Adrenal gland (tissue), 12 donors: Measurements from ENCODE around the gene MRPS25. TPM values are rescaled to one million over a fixed set of nuclear protein-coding genes. Genes with fewer than 3 reads are reported as not detected.

Experiments used
- DNase-seq, 7 donors: peaks; one replicate each; pipeline ENCODE4 v3.0.0-alpha.2; 2019 to 2020
- H3K27ac ChIP-seq, 5 donors: fragments of 200-600 bp; sonication (generic) in 4 of 5; 1 replicate in 3 of 5; 2 replicates in 2 of 5; pipeline versions ENCODE4 v1.5.1 to v1.8.0; 2016 to 2020; ENCODE audit warnings: mild to moderate bottlenecking in 1 of 5
- H3K27me3 ChIP-seq: fragments of 200-600 bp; 2 replicates; pipeline ENCODE4 v1.8.0; 2021
- H3K36me3 ChIP-seq, 2 donors: fragments of 200-600 bp; replicated peaks in 1 of 2; 1 replicate in 1 of 2; 2 replicates in 1 of 2; pipeline versions ENCODE4 v1.5.1 to v1.8.0; 2018 to 2022
- H3K4me1 ChIP-seq, 2 donors: fragments of 200-600 bp; replicated peaks in 1 of 2; 1 replicate in 1 of 2; 2 replicates in 1 of 2; pipeline versions ENCODE4 v1.5.1 to v1.8.0; 2018 to 2021
- H3K4me3 ChIP-seq, 4 donors: fragments of 200-600 bp; sonication (generic) in 3 of 4; one replicate each; pipeline ENCODE4 v1.5.1; 2016 to 2018
- H3K9me3 ChIP-seq, 3 donors: fragments of 200-600 bp; sonication (generic) in 1 of 3; replicated peaks in 1 of 3; 1 replicate in 2 of 3; 2 replicates in 1 of 3; pipeline versions ENCODE4 v1.5.1 to v1.8.0; 2016 to 2021
- CTCF ChIP-seq, 6 experiments: fragments of 450-650 bp in 4 of 6; fragments of 200-600 bp in 2 of 6; sonication (generic) in 1 of 6; IDR thresholded peaks; 1 replicate in 5 of 6; 2 replicates in 1 of 6; pipeline versions ENCODE4 v1.5.1 to v1.8.0; 2016 to 2021; ENCODE audit warnings: antibody characterized with exemption in 6 of 6, mild to moderate bottlenecking in 2 of 6, moderate library complexity in 1 of 6
- POLR2A ChIP-seq, 2 donors: fragments of 450-650 bp; IDR thresholded peaks; one replicate each; pipeline ENCODE4 v1.6.1; 2017; ENCODE audit warnings: antibody characterized with exemption in 2 of 2, mild to moderate bottlenecking in 2 of 2, moderate library complexity in 1 of 2
- whole genome bisulfite sequencing, 4 donors: extraction: QIAGEN DNeasy Blood & Tissue Kit in 2 of 4; methylation state at CpG; one replicate each; pipeline versions ENCODE4 v1.1.5 to v1.1.7; 2013 to 2017; 5-methylcytosine and 5-hydroxymethylcytosine counted together
- intact Hi-C, 2 donors: fragments of 100-400 bp; cut with DNase I; formaldehyde crosslinking; loops; one replicate each; pipeline versions ENCODE4 v1.14.1 to v1.15.0; 2022 to 2023
- polyA plus RNA-seq, 3 donors: library from polyadenylated mRNA; stranded (reverse); fragments of 200-250 nt in 2 of 3; fragments of 350-450 nt in 1 of 3; fragmentation: Illumina TruSeq in 1 of 3; extraction: RNeasy Lipid Tissue Mini Kit (QIAGEN cat#74804) in 1 of 3; gene quantifications; one replicate each; pipeline ENCODE4 v1.2.3, GENCODE V29; 2013 to 2014
- total RNA-seq, 9 donors: library from RNA; depleted of rRNA in 4 of 9; stranded (reverse); fragments of >200 nt in 4 of 9; fragments of 120-200 nt in 1 of 9; fragmentation: NEBNext Ultra II Directional in 1 of 9; extraction: Animal tissue kit (Norgen Biotek cat#: 25700) in 1 of 9; gene quantifications; one replicate each; pipeline versions ENCODE4 v1.1.0 to v1.2.4, GENCODE V29; 2013 to 2023
- donor health status: healthy with polysubstance abuse.
- donor health status: Bipolar disorder and iron deficiency.
- donor health status: DM: yes; HTN: yes; CAD: no.
- donor health status: DM: no; HTN: no; CAD: no.
- donor health status: DM: no; HTN: no; CAD: no.
- donor health status: DM: yes; HTN: yes; CAD: no.

The MRPS25 gene
- total and polyA plus RNA-seq, 12 donors, result 12.9 to 145 (median 46.0) TPM

- H3K27me3 ChIP-seq, result no peaks in the 10 kb centered on the region
- H3K36me3 ChIP-seq, result peaks cover 0 to 70% of the 10 kb centered on the region in 2 donors
- 84 to 96% (median 94%) methylated on average over 2 of the region's 2 CpGs for WGBS, 4 donors
- no peaks in the 10 kb centered on the region for H3K9me3 ChIP-seq
- TF ChIP-seq CTCF (IDR thresholded peaks at IDR 0.05) (no peak), POLR2A (IDR thresholded peaks at IDR 0.05) (no peak)
- DNase-seq, result no peak
- H3K4me3 ChIP-seq, result no peak overlapping the region
- peaks cover 0 to 5% of the 10 kb centered on the region in 2 donors for H3K4me1 ChIP-seq
- H3K27ac ChIP-seq, result no peak overlapping the region
- intact Hi-C loops, result no loop called here
These were observed 21.6 kb upstream of the MRPS25 start for GRCh38 chr3:15086699-15087098.

GRCh38 chr3:15086263-15086662, 21.1 kb upstream of the MRPS25 start:
- Histone ChIP-seq H3K36me3 (peaks cover 0 to 70% of the 10 kb centered on the region in 2 donors), H3K27ac (no peak overlapping the region), H3K27me3 (no peaks in the 10 kb centered on the region), H3K4me3 (no peak overlapping the region), H3K9me3 (no peaks in the 10 kb centered on the region), H3K4me1 (peaks cover 0 to 5% of the 10 kb centered on the region in 2 donors)
- DNase-seq, result no peak
- WGBS, 4 donors, result 91 to 96% (median 94%) methylated on average over 2 of the region's 2 CpGs
- TF ChIP-seq CTCF (IDR thresholded peaks at IDR 0.05) (no peak), POLR2A (IDR thresholded peaks at IDR 0.05) (no peak)
- intact Hi-C loops, result no loop called here

GRCh38 chr3:15083252-15083651, 18.1 kb upstream of the MRPS25 start:
- Histone ChIP-seq H3K27ac (peak overlapping the region in 3 of 5 donors; percentile 41 to 86 (median 86)), H3K9me3 (no peaks in the 10 kb centered on the region), H3K36me3 (peaks cover 0 to 77% of the 10 kb centered on the region in 2 donors), H3K4me3 (no peak overlapping the region), H3K4me1 (peaks cover 0 to 5% of the 10 kb centered on the region in 2 donors), H3K27me3 (no peaks in the 10 kb centered on the region)
- no peak for TF ChIP-seq CTCF (IDR thresholded peaks at IDR 0.05)
- intact Hi-C loops, result no loop called here
- WGBS, 4 donors, result 89 to 95% (median 92%) methylated on average over 1 of the region's 1 CpG
- DNase-seq, result no peak

GRCh38 chr3:15081960-15082664, 17.0 kb upstream of the MRPS25 start:
- 73 to 78% (median 75%) methylated on average over 13 of the region's 13 CpGs for WGBS, 4 donors
- peak in 6 of 7 donors; percentile 66 to 87 (median 77) for DNase-seq
- Histone ChIP-seq H3K9me3 (no peaks in the 10 kb centered on the region), H3K4me3 (no peak overlapping the region), H3K4me1 (peaks cover 0 to 5% of the 10 kb centered on the region in 2 donors), H3K36me3 (peaks cover 0 to 85% of the 10 kb centered on the region in 2 donors), H3K27ac (peak overlapping the region in 4 of 5 donors; percentile 41 to 86 (median 72)), H3K27me3 (no peaks in the 10 kb centered on the region)
- TF ChIP-seq POLR2A (IDR thresholded peaks at IDR 0.05) (no peak), CTCF (IDR thresholded peaks at IDR 0.05) (peak in 1 of 6 experiments; percentile 18)
- intact Hi-C loops, result no loop called here
